ENCODE data around the gene MAP2K5. TPM values are rescaled to one million over a fixed set of nuclear protein-coding genes. Genes with fewer than 3 reads are reported as not detected.

Gene MAP2K5
- total RNA-seq, 2 experiments from 2014 or later = 22.2 to 27.9 TPM

- Histone ChIP-seq H3K9me3 (ENCODE audit: control insufficient read depth in 1 of 2, insufficient read depth in 1 of 2, low read length in 2 of 2) (peaks cover 0 to 15% of the 10 kb centered on the region in 2 experiments), H3K4me3 (ENCODE audit: low read length) (no peak overlapping the region), H3K36me3 (ENCODE audit: insufficient read depth, low read length) (peaks cover 2% of the 10 kb centered on the region), H3K27me3 (ENCODE audit: control insufficient read depth in 1 of 2, insufficient read depth in 2 of 2, low read length in 2 of 2) (no peaks in the 10 kb centered on the region), H3K27ac (ENCODE audit: low read depth in 1 of 2, low read length in 2 of 2) (no peak overlapping the region), H3K4me1 (ENCODE audit: insufficient read depth, low read length) (no peaks in the 10 kb centered on the region)
- no peaks in the 10 kb centered on the region for H3K4me1 Mint-ChIP-seq (ENCODE audit: low read depth)
- H3K27ac Mint-ChIP-seq = no peak overlapping the region
- peaks cover 23% of the 10 kb centered on the region for H3K36me3 Mint-ChIP-seq (ENCODE audit: low read depth)
- H3K9me3 Mint-ChIP-seq = no peaks in the 10 kb centered on the region
- ATAC-seq (ENCODE audit: poor library complexity) (no peak), DNase-seq (no peak)
- H3K4me3 Mint-ChIP-seq = no peak overlapping the region
- ChIA-PET CTCF (no interaction called here), POLR2A (no interaction called here)
- TF ChIP-seq CTCF (IDR thresholded peaks at IDR 0.05) = no peak
- intact Hi-C loops (cut with DNase I, micrococcal nuclease) = no loop called here
- H3K27me3 Mint-ChIP-seq = peaks cover 4% of the 10 kb centered on the region
Measured at GRCh38 chr15:67809866-67810265, 267.4 kb downstream of the MAP2K5 start.

DNA sequence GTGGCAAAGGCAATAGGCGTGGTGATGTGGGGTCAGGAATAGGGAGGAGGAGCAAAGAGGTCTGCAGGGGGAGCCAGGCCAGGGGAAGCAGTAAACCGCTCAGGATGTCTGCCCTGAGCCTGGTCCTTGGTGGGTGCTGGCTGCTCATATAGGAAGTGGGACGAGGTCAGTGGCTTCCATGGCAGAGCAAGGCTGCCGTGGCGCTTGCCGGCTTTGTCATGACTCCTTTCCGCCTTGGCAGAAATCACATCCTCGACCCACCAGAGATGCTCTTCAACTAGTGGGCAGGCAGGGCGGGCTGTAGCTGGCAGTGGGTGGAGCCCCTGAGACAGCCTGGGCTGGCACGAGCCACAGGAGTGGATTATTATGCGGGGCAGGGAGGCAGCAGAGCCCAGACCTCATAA lies 269.7 kb downstream of the MAP2K5 start:
- ATAC-seq (ENCODE audit: poor library complexity) (no peak), DNase-seq (no peak)
- H3K27me3 ChIP-seq (ENCODE audit: control insufficient read depth in 1 of 2, insufficient read depth in 2 of 2, low read length in 2 of 2) = peaks cover 0 to 4% of the 10 kb centered on the region in 2 experiments
- no peaks in the 10 kb centered on the region for H3K4me1 Mint-ChIP-seq (ENCODE audit: low read depth)
- H3K9me3 Mint-ChIP-seq = no peaks in the 10 kb centered on the region
- POLR2A ChIA-PET = no interaction called here
- H3K4me3 ChIP-seq (ENCODE audit: low read length) = no peak overlapping the region
- peaks cover 0 to 20% of the 10 kb centered on the region in 2 experiments for H3K9me3 ChIP-seq (ENCODE audit: control insufficient read depth in 1 of 2, insufficient read depth in 1 of 2, low read length in 2 of 2)
- no peak overlapping the region for H3K27ac ChIP-seq (ENCODE audit: low read depth in 1 of 2, low read length in 2 of 2)
- CTCF ChIA-PET = no interaction called here
- no peak overlapping the region for H3K4me3 Mint-ChIP-seq
- intact Hi-C loops (cut with DNase I, micrococcal nuclease) = no loop called here
- no peaks in the 10 kb centered on the region for H3K36me3 ChIP-seq (ENCODE audit: insufficient read depth, low read length)
- no peaks in the 10 kb centered on the region for H3K4me1 ChIP-seq (ENCODE audit: insufficient read depth, low read length)
- no peak for TF ChIP-seq CTCF (IDR thresholded peaks at IDR 0.05)
- H3K27ac Mint-ChIP-seq = no peak overlapping the region
- peaks cover 15% of the 10 kb centered on the region for H3K27me3 Mint-ChIP-seq
- peaks cover 19% of the 10 kb centered on the region for H3K36me3 Mint-ChIP-seq (ENCODE audit: low read depth)

DNA sequence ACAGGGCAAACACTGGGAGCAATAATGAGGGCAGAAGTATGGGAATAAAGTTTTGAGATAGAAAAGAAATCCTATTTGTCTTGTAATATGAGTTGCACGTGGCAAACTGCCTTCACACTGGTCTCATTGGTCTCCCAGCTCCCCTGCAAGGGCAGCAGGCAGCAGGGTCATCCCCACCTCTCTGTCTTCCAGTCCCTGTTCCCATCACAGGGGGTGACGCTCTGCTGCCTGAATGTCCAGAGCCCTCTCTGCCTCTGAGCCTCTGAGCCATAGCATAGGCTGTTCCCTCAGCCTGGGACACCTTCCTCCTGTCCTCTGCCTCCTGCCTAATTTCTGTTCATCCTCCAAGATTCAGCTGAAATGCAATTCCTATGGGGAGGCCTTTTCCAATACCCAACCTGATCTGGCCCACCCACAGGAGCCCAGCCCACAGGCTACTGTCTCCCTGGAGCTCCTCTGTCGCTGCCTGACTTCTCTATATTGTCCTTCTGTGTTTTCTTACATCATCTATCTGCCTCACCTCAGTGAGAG lies 270.7 kb downstream of the MAP2K5 start:
- intact Hi-C loops (cut with DNase I, micrococcal nuclease) = no loop called here
- H3K36me3 Mint-ChIP-seq (ENCODE audit: low read depth) = peaks cover 13% of the 10 kb centered on the region
- POLR2A ChIA-PET = no interaction called here

More for the DNA sequence above, 270.7 kb downstream of the MAP2K5 start:
- ATAC-seq (ENCODE audit: poor library complexity) (no peak), DNase-seq (no peak)
- peaks cover 3 to 8% of the 10 kb centered on the region in 2 experiments for H3K27me3 ChIP-seq (ENCODE audit: control insufficient read depth in 1 of 2, insufficient read depth in 2 of 2, low read length in 2 of 2)
- CTCF ChIA-PET = no interaction called here
- Mint-ChIP-seq H3K27me3 (peaks cover 24% of the 10 kb centered on the region), H3K9me3 (no peaks in the 10 kb centered on the region), H3K4me3 (no peak overlapping the region), H3K4me1 (ENCODE audit: low read depth) (no peaks in the 10 kb centered on the region), H3K27ac (no peak overlapping the region)
- H3K9me3 ChIP-seq (ENCODE audit: control insufficient read depth in 1 of 2, insufficient read depth in 1 of 2, low read length in 2 of 2) = peaks cover 0 to 20% of the 10 kb centered on the region in 2 experiments
- H3K4me3 ChIP-seq (ENCODE audit: low read length) = no peak overlapping the region
- no peak for TF ChIP-seq CTCF (IDR thresholded peaks at IDR 0.05)
- H3K4me1 ChIP-seq (ENCODE audit: insufficient read depth, low read length) = no peaks in the 10 kb centered on the region
- no peak overlapping the region for H3K27ac ChIP-seq (ENCODE audit: low read depth in 1 of 2, low read length in 2 of 2)
- no peaks in the 10 kb centered on the region for H3K36me3 ChIP-seq (ENCODE audit: insufficient read depth, low read length)

Measured in CD4-positive, alpha-beta T cell (primary cell).